ENCODE results near the gene BAZ2B.

The BAZ2B gene

DNA sequence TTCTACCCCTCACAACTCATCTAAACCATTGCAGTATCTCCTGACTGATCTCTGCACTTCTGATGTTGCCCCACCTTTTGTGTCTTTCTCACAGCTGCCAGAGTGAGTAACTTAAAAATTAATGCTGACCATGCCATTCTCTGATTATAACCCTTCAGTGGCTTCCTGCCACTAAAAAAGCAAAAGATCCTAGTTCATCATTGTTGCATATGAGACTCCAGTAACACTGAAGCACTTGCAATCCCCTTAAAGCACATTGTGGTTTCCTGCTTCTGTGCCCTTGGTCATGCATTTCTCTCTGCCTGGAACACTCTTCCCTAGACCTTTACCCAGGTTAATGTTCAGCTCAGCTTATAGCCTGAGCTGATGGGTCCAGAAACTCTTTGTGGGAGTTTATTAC is 234.8 kb downstream of the BAZ2B start:
- no peak overlapping the region for H3K4me3 ChIP-seq (ENCODE audit: low read depth, low read length)
- TF ChIP-seq, protein P1, sequence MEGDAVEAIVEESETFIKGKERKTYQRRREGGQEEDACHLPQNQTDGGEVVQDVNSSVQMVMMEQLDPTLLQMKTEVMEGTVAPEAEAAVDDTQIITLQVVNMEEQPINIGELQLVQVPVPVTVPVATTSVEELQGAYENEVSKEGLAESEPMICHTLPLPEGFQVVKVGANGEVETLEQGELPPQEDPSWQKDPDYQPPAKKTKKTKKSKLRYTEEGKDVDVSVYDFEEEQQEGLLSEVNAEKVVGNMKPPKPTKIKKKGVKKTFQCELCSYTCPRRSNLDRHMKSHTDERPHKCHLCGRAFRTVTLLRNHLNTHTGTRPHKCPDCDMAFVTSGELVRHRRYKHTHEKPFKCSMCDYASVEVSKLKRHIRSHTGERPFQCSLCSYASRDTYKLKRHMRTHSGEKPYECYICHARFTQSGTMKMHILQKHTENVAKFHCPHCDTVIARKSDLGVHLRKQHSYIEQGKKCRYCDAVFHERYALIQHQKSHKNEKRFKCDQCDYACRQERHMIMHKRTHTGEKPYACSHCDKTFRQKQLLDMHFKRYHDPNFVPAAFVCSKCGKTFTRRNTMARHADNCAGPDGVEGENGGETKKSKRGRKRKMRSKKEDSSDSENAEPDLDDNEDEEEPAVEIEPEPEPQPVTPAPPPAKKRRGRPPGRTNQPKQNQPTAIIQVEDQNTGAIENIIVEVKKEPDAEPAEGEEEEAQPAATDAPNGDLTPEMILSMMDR (IDR thresholded peaks at IDR 0.05; ENCODE audit: borderline replicate concordance, insufficient read depth, low read depth, low read length): no peak

DNA sequence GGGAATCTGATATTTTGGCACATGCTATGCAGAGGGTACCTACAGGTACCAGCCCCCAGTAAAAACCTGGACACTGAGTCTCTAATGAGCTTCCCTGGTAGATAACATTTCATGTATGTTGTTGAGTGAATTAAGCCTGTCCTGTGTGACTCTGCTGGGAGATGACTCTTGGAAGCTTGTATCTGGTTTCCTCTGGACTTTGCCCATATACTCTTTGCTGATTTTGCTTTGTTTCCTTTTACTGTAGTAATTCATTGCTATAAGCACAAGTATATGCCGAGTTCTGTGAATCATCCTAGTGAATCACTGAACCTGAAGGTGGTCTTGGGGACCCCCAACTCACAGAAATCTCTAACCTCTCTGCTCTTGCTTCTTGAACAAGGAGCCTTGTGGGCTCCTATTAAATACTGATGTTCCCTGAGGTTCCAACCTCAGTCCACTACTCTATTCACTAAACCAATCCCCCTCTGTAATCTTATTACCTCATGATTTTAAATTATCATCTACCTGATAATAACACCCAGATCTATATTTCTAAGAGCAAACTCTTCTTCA is 235.6 kb downstream of the BAZ2B start:
- no peak overlapping the region for H3K4me3 ChIP-seq (ENCODE audit: low read depth, low read length)
- TF ChIP-seq, protein P1 (IDR thresholded peaks at IDR 0.05; ENCODE audit: borderline replicate concordance, insufficient read depth, low read depth, low read length): no peak

- TF ChIP-seq, protein P1 (IDR thresholded peaks at IDR 0.05; ENCODE audit: borderline replicate concordance, insufficient read depth, low read depth, low read length): no peak
- no peak overlapping the region for H3K4me3 ChIP-seq (ENCODE audit: low read depth, low read length)
Measured at GRCh38 chr2:159379181-159379580, 237.2 kb downstream of the BAZ2B start.

GRCh38 chr2:159375241-159375640 is 241.1 kb downstream of the BAZ2B start:
- H3K4me3 ChIP-seq (ENCODE audit: low read depth, low read length): no peak overlapping the region
- TF ChIP-seq, protein P1 (IDR thresholded peaks at IDR 0.05; ENCODE audit: borderline replicate concordance, insufficient read depth, low read depth, low read length): no peak

- TF ChIP-seq, protein P1 (IDR thresholded peaks at IDR 0.05; ENCODE audit: borderline replicate concordance, insufficient read depth, low read depth, low read length): no peak
Measured at GRCh38 chr2:159371506-159371905, 244.8 kb downstream of the BAZ2B start.

GRCh38 chr2:159366538-159366937 is 249.8 kb downstream of the BAZ2B start:
- TF ChIP-seq, protein P1 (IDR thresholded peaks at IDR 0.05; ENCODE audit: borderline replicate concordance, insufficient read depth, low read depth, low read length): no peak
- H3K4me3 ChIP-seq (ENCODE audit: low read depth, low read length): no peak overlapping the region

More at GRCh38 chr2:159371506-159371905, 244.8 kb downstream of the BAZ2B start:
- no peak overlapping the region for H3K4me3 ChIP-seq (ENCODE audit: low read depth, low read length)

- no peak overlapping the region for H3K4me3 ChIP-seq (ENCODE audit: low read depth, low read length)
- TF ChIP-seq, protein P1 (IDR thresholded peaks at IDR 0.05; ENCODE audit: borderline replicate concordance, insufficient read depth, low read depth, low read length): no peak
Measured at GRCh38 chr2:159362816-159363251, 253.5 kb downstream of the BAZ2B start.
